ENCODE data around the gene PDCD4. TPM values are rescaled to one million over a fixed set of nuclear protein-coding genes. Genes with fewer than 3 reads are reported as not detected.

The PDCD4 gene
- total and polyA plus RNA-seq, 2 of the 8 experiments (the other 6 are each of a cell fraction or from before 2014, with no cell fraction given): 3.3 to 26.8 TPM

DNA sequence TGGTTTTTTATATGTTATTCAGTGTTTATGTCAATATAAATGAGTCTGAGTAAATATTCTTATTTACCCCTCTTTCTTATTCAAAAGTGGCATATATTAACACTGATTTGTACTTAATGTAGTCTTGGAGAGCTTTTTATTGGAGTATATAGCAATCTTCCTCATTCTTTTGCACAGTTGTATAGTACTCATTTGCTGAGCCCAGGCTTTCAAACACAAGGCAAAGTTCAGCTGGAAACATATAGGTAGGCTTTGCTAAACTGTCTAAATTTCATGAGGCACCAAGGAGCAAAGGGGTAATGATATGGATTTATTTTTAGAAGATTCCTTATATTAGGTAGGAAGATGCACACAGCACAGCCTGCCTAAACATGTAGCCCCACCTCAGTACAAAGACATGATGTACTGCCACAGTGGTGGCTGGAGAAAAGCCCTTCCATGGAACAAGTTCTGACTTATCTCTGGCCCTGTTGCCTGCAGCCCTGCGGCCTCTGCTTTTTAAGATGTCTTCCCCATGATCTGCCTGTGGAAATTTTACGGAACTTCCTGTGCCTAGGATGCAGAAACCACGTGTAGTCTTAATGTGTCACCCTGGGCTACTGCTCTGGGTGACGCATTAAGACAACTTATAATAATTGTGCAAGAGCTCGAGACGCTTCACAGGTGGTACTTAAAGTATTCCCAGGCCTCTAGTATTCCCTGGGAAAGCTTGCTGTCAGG lies 9.6 kb upstream of the PDCD4 start:
- Histone ChIP-seq H3K27me3 (replicated peaks in 1 of 4; ENCODE audit: control insufficient read depth in 3 of 4, extremely low read depth in 1 of 4, insufficient read depth in 3 of 4, low read length in 3 of 4) (no peaks in the 10 kb centered on the region), H3K36me3 (ENCODE audit: control insufficient read depth in 2 of 4, insufficient read depth in 4 of 4, low read length in 3 of 4) (no peaks in the 10 kb centered on the region; a peak in 1 of 8 replicates), H3K4me1 (replicated peaks in 1 of 4; ENCODE audit: control insufficient read depth in 3 of 4, insufficient read depth in 4 of 4, low read length in 3 of 4) (no peaks in the 10 kb centered on the region), H3K79me1 (ENCODE audit: low read depth, low read length) (no peaks in the 10 kb centered on the region), H3K4ac (replicated peaks; ENCODE audit: insufficient read length, low read depth, low read length) (no peak overlapping the region), H2AK5ac (ENCODE audit: low read depth, low read length) (no peak overlapping the region), H2AFZ (ENCODE audit: low read length) (no peak overlapping the region), H2BK15ac (ENCODE audit: low read length) (no peak overlapping the region), H3K9ac (replicated peaks in 1 of 4; ENCODE audit: extremely low read depth in 1 of 4, low read depth in 3 of 4, low read length in 3 of 4) (no peak overlapping the region), H2BK20ac (ENCODE audit: low read length) (no peak overlapping the region), H3K14ac (ENCODE audit: insufficient read length) (no peak overlapping the region), H2BK120ac (replicated peaks; ENCODE audit: low read depth, low read length) (no peak overlapping the region), H4K91ac (replicated peaks; ENCODE audit: insufficient read length, low read length) (no peak overlapping the region), H3K9me3 (ENCODE audit: insufficient read depth in 2 of 2, low read depth in 1 of 2, low read length in 1 of 2) (no peaks in the 10 kb centered on the region), H4K20me1 (replicated peaks in 1 of 2; ENCODE audit: control insufficient read depth in 1 of 2, insufficient read depth in 2 of 2, low read length in 2 of 2) (no peaks in the 10 kb centered on the region), H3K4me3 (ENCODE audit: extremely low read depth in 1 of 4, insufficient read depth in 2 of 4, low read depth in 3 of 4, low read length in 4 of 4) (no peak overlapping the region), H3K18ac (ENCODE audit: extremely low read depth, low read length) (no peak overlapping the region), H3K4me2 (ENCODE audit: insufficient read depth in 1 of 2, low read depth in 2 of 2, low read length in 2 of 2) (no peak overlapping the region), H3K79me2 (ENCODE audit: control insufficient read depth in 1 of 2, insufficient read depth in 2 of 2, low read length in 2 of 2) (no peaks in the 10 kb centered on the region), H2BK5ac (ENCODE audit: low read depth, low read length) (no peak overlapping the region), H3K23me2 (ENCODE audit: low read depth, low read length) (no peaks in the 10 kb centered on the region; the same call in 1 of the 2 replicates), H4K8ac (ENCODE audit: extremely low read depth, insufficient read depth, low read length) (no peak overlapping the region), H3K56ac (replicated peaks; ENCODE audit: insufficient read length, low read depth, low read length) (no peak overlapping the region), H3K27ac (ENCODE audit: low read depth, low read length) (no peak overlapping the region), H3K23ac (ENCODE audit: insufficient read length) (no peak overlapping the region), H4K5ac (ENCODE audit: insufficient read length, low read depth, low read length) (no peak overlapping the region), H2BK12ac (ENCODE audit: low read depth, low read length) (no peak overlapping the region)
- DNase-seq (ENCODE audit: low read depth in 1 of 2, low spot score in 2 of 2) (no peak), FAIRE-seq (no peak)
- ChIA-PET POLR2A (ENCODE audit: partially characterized antibody) (interaction anchor here (0.7 to 2.8 kb wide), 2 partner anchors 9 to 60 kb away, joined by 3 to 12 read pairs; partner anchors contain the start of gene PDCD4), CTCF (ENCODE audit: partially characterized antibody) (interaction anchor here (0.6 to 1.1 kb wide), 3 partner anchors 10 to 1002 kb away, joined by 3 to 5 read pairs (median 3); no protein-coding TSS in a partner anchor)
- WGBS, 2 experiments (ENCODE audit: extremely low coverage in 1 of 2, insufficient coverage in 1 of 2, insufficient read length in 1 of 2, insufficient replicate concordance in 2 of 2, low coverage in 1 of 2, low lambda C conversion rate in 2 of 2, missing lambda C conversion rate in 1 of 2): 91% methylated on average over 6 of the region's 6 CpGs; no CpG with 5 or more reads in 1 of the 2 experiments
- TF ChIP-seq BCL11A (IDR thresholded peaks at IDR 0.05; ENCODE audit: low read depth in 2 of 2, low read length in 2 of 2): no peak
- TF ChIP-seq JUN (IDR thresholded peaks at IDR 0.05; ENCODE audit: low read depth, low read length): no peak
- TF ChIP-seq BACH1 (IDR thresholded peaks at IDR 0.05; ENCODE audit: low read length): no peak
- TF ChIP-seq YY1 (IDR thresholded peaks at IDR 0.05; ENCODE audit: low read depth, low read length): no peak
- TF ChIP-seq, protein P1, sequence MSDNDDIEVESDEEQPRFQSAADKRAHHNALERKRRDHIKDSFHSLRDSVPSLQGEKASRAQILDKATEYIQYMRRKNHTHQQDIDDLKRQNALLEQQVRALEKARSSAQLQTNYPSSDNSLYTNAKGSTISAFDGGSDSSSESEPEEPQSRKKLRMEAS (IDR thresholded peaks at IDR 0.05): no peak
- no peak for TF ChIP-seq SIRT6 (IDR thresholded peaks at IDR 0.05; ENCODE audit: low read length)
- no peak for TF ChIP-seq TAF1 (IDR thresholded peaks at IDR 0.05; ENCODE audit: low read depth, low read length)
- TF ChIP-seq SAP30 (IDR thresholded peaks at IDR 0.05; ENCODE audit: insufficient read depth, insufficient replicate concordance, low read length): no peak
- TF ChIP-seq EZH2 (IDR thresholded peaks at IDR 0.05; ENCODE audit: low read depth, low read length, severe bottlenecking): no peak
- no peak for TF ChIP-seq POLR2AphosphoS5 (IDR thresholded peaks at IDR 0.05; ENCODE audit: low read depth, low read length)
- TF ChIP-seq CTBP2 (IDR thresholded peaks at IDR 0.05; ENCODE audit: borderline replicate concordance, insufficient read depth, insufficient read length, low read length): no peak
- TF ChIP-seq SP1 (IDR thresholded peaks at IDR 0.05; ENCODE audit: low read depth, low read length): no peak
- no peak for TF ChIP-seq POLR2A (IDR thresholded peaks at IDR 0.05; ENCODE audit: control extremely low read depth in 1 of 2, low read depth in 2 of 2, low read length in 2 of 2)
- TF ChIP-seq EGR1 (IDR thresholded peaks at IDR 0.05; ENCODE audit: borderline replicate concordance, low read depth, low read length): no peak
